ENCODE data around the gene PDE4A. TPM values are rescaled to one million over a fixed set of nuclear protein-coding genes. Genes with fewer than 3 reads are reported as not detected.

Gene PDE4A
- total RNA-seq, 1 experiment from 2014 or later: 3.1 TPM

DNA sequence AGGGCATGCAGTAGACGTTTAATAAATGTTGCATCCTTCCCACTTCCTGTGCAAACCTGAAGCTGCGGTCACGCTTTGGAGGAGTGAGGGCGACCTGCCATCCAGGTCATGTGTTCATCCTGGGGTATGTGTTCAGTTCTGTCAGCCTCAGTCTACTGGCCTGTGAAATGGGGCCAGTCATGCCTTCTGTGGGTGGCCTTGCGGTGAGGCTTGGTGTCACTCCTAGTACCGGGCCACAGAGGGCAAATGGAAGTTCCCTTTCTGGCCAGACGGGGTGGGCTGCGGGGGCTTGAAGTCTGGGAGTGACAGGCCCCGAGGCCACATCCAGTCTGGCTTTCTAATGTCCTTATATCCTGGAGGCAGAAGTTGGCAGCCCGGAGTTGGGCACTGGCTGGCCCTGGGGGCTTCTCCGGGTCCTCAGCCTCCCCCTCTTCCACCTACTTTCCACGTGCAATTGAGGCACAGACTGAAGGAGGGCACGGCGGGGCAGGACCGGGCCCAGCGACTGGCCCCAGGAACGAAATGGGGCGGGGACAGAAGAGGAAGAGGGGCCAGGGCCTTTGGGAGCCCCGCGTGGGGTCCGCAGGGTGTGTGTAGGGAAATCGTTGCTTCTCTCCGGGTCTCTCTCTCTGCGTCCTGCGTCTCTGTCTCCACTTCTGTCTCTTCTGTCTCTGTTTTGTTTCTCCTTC, 11.1 kb downstream of the PDE4A start:
- Histone ChIP-seq H2AFZ (ENCODE audit: low read length) (peak overlapping the region; percentile 70), H3K4me3 (ENCODE audit: low read length) (peak overlapping the region; percentile 56), H3K27ac (ENCODE audit: low read length) (no peak overlapping the region), H3K4me1 (ENCODE audit: insufficient read depth, low read length) (peaks cover 25% of the 10 kb centered on the region; the same call in 1 of the 2 replicates), H3K4me2 (ENCODE audit: low read length) (peak overlapping the region; percentile 75), H3K27me3 (ENCODE audit: low read length) (peaks cover 21% of the 10 kb centered on the region), H3K9ac (ENCODE audit: low read length) (no peak overlapping the region), H3K9me3 (ENCODE audit: low read length) (no peaks in the 10 kb centered on the region), H3K9me2 (replicated peaks; ENCODE audit: low read length) (no peaks in the 10 kb centered on the region), H3K36me3 (ENCODE audit: low read depth, low read length) (no peaks in the 10 kb centered on the region), H3F3A (ENCODE audit: low read length, unreplicated experiment) (no peaks in the 10 kb centered on the region), H4K20me1 (ENCODE audit: low read length) (no peaks in the 10 kb centered on the region), H3K79me2 (ENCODE audit: low read length) (no peaks in the 10 kb centered on the region)
- TSS peak; percentile 31 for BruUV-seq (replicated peaks)
- DNase-seq: peak; percentile 37
- no peak for TF ChIP-seq EZH2phosphoT487 (IDR thresholded peaks at IDR 0.05; ENCODE audit: borderline replicate concordance, low read length)
- TF ChIP-seq, protein P1, sequence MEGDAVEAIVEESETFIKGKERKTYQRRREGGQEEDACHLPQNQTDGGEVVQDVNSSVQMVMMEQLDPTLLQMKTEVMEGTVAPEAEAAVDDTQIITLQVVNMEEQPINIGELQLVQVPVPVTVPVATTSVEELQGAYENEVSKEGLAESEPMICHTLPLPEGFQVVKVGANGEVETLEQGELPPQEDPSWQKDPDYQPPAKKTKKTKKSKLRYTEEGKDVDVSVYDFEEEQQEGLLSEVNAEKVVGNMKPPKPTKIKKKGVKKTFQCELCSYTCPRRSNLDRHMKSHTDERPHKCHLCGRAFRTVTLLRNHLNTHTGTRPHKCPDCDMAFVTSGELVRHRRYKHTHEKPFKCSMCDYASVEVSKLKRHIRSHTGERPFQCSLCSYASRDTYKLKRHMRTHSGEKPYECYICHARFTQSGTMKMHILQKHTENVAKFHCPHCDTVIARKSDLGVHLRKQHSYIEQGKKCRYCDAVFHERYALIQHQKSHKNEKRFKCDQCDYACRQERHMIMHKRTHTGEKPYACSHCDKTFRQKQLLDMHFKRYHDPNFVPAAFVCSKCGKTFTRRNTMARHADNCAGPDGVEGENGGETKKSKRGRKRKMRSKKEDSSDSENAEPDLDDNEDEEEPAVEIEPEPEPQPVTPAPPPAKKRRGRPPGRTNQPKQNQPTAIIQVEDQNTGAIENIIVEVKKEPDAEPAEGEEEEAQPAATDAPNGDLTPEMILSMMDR (conservative IDR thresholded peaks at IDR 0.05; ENCODE audit: low read depth, low read length): no peak
- 0 out of 2 replicates have a peak, but pooled peaks have one; percentile 5 for ATAC-seq
- intact Hi-C loops (cut with micrococcal nuclease): no loop called here
- ChIA-PET POLR2A (ENCODE audit: unreplicated experiment) (no interaction called here), CTCF (interaction anchor here (0.6 kb wide), 1 partner anchor 61 kb away, joined by 4 read pairs; no protein-coding TSS in a partner anchor)

DNA sequence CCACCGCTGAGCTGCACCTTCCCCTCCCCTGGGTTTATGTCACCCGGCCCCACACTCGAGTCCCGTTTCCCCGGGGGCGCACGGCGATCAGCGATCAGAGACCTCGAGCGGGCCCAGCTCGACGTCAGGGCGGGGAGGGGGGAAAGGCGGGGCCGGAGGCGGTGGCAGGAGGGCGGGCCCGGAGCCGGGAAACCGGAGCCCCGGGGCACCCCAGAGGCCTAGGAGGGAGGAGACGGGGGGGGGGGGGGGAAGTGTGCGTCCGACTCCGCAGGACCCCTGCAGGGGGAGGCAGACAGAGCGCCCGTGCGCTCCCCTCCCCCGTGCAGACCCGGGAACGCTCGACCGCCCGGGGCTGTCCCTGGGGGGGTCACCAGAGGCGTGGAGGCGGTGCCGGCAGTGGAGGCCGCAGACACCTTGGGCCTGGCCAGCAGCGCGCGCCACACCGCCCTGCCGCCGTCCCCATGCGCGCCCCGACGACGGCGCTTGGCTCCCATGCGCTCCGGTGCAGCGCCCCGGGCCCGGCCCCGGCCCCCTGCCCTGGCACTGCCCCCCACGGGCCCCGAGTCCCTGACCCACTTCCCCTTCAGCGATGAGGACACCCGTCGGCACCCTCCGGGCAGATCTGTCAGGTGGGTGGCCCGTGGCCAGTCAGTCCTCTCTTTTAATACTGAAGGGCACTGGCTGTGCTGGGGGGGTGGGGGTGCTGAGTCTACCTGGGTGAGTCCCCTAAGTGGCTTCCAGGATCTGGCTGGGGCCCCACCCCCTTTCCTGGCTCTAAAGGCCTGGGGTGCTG, 11.8 kb downstream of the PDE4A start:
- BruUV-seq (replicated peaks): no TSS peak
- DNase-seq (peak; percentile 42), ATAC-seq (peak; percentile 58)
- Histone ChIP-seq H3K27ac (ENCODE audit: low read length) (no peak overlapping the region), H3K79me2 (ENCODE audit: low read length) (no peaks in the 10 kb centered on the region), H3K9me2 (replicated peaks; ENCODE audit: low read length) (no peaks in the 10 kb centered on the region), H3K9me3 (ENCODE audit: low read length) (no peaks in the 10 kb centered on the region), H3K9ac (ENCODE audit: low read length) (no peak overlapping the region), H3K27me3 (ENCODE audit: low read length) (peaks cover 21% of the 10 kb centered on the region), H3F3A (ENCODE audit: low read length, unreplicated experiment) (no peaks in the 10 kb centered on the region), H3K4me2 (ENCODE audit: low read length) (peak overlapping the region; percentile 75), H3K4me3 (ENCODE audit: low read length) (peak overlapping the region; percentile 56), H3K4me1 (ENCODE audit: insufficient read depth, low read length) (peaks cover 25% of the 10 kb centered on the region; the same call in 1 of the 2 replicates), H2AFZ (ENCODE audit: low read length) (peak overlapping the region; percentile 70), H4K20me1 (ENCODE audit: low read length) (no peaks in the 10 kb centered on the region), H3K36me3 (ENCODE audit: low read depth, low read length) (no peaks in the 10 kb centered on the region)
- POLR2A ChIA-PET (ENCODE audit: unreplicated experiment): no interaction called here
- TF ChIP-seq EZH2 (IDR thresholded peaks at IDR 0.05; ENCODE audit: low read length, unreplicated experiment): no peak
- TF ChIP-seq, protein P1 (conservative IDR thresholded peaks at IDR 0.05; ENCODE audit: low read depth, low read length): no peak
- TF ChIP-seq EZH2phosphoT487 (IDR thresholded peaks at IDR 0.05; ENCODE audit: borderline replicate concordance, low read length): no peak
- intact Hi-C loops (cut with micrococcal nuclease): no loop called here
- CTCF ChIA-PET: interaction anchor here (0.6 kb wide), 2 partner anchors 58 to 62 kb away, joined by 4 to 6 read pairs; no protein-coding TSS in a partner anchor
